GM19239 (cell line): ENCODE data around the gene SKI.

Experiments
- DNase-seq: peaks from one replicate; pipeline ENCODE4 v3.0.0; 2011; ENCODE audit warnings: low spot score; ENCODE audit not compliant: insufficient read length
- FAIRE-seq: peaks from 2 replicates; lab custom pipeline; 2011; peaks lifted over from hg19 to GRCh38; lab: Jason Lieb, UNC

SKI gene

GRCh38 chr1:2206813-2207487, 21.2 kb upstream of the SKI start:
- FAIRE-seq (no peak), DNase-seq (no peak)

- DNase-seq: no peak
Observed at GRCh38 chr1:2208309-2209239, 19.5 kb upstream of the SKI start.

GRCh38 chr1:2209400-2210083, 18.6 kb upstream of the SKI start:
- no peak for DNase-seq
- FAIRE-seq: no peak

More at GRCh38 chr1:2208309-2209239, 19.5 kb upstream of the SKI start:
- no peak for FAIRE-seq

GRCh38 chr1:2210084-2210653, 17.9 kb upstream of the SKI start:
- FAIRE-seq (no peak), DNase-seq (no peak)

GRCh38 chr1:2210786-2211185, 17.3 kb upstream of the SKI start:
- DNase-seq: no peak
- FAIRE-seq: no peak

- no peak for DNase-seq
- no peak for FAIRE-seq
Observed at GRCh38 chr1:2212274-2212531, 15.9 kb upstream of the SKI start.

GRCh38 chr1:2212532-2213491, 15.3 kb upstream of the SKI start:
- no peak for DNase-seq
- no peak for FAIRE-seq

GRCh38 chr1:2213576-2214505, 14.3 kb upstream of the SKI start:
- FAIRE-seq (no peak), DNase-seq (no peak)

- DNase-seq: no peak
- FAIRE-seq: no peak
Observed at GRCh38 chr1:2214541-2215241, 13.4 kb upstream of the SKI start.

GRCh38 chr1:2215329-2215728, 12.8 kb upstream of the SKI start:
- FAIRE-seq: no peak
- DNase-seq: no peak

- no peak for DNase-seq
- no peak for FAIRE-seq
Observed at GRCh38 chr1:2215909-2216766, 12.0 kb upstream of the SKI start.

- FAIRE-seq (no peak), DNase-seq (no peak)
Observed at GRCh38 chr1:2216767-2217058, 11.4 kb upstream of the SKI start.

GRCh38 chr1:2221271-2221670, 6.8 kb upstream of the SKI start:
- no peak for FAIRE-seq
- DNase-seq: no peak

- FAIRE-seq (no peak), DNase-seq (no peak)
Observed at GRCh38 chr1:2224170-2224584, 3.9 kb upstream of the SKI start.

GRCh38 chr1:2224631-2225428, 3.3 kb upstream of the SKI start:
- FAIRE-seq (no peak), DNase-seq (no peak)

GRCh38 chr1:2226525-2227345, 1.4 kb upstream of the SKI start:
- FAIRE-seq (no peak), DNase-seq (no peak)
